Activated CD4-positive, alpha-beta T cell treated with anti-CD3 and anti-CD28 coated beads for 4 hours (primary cell): ENCODE results near the gene LTBP3.

Experiments
- DNase-seq, 2 donors: peaks; one replicate each; pipeline ENCODE4 v3.0.0-alpha.2; 2020

LTBP3 gene

GRCh38 chr11:65558002-65558929 lies at the start of gene LTBP3:
LTBP3 (minus strand) TSS chr11:65558359; CDS start chr11:65557959, 400 bp downstream.
- peak in 1 of 2 donors; percentile 40 for DNase-seq

GRCh38 chr11:65606876-65607613 lies 48.9 kb upstream of the LTBP3 start:
- no peak for DNase-seq

- DNase-seq = no peak
Measured at GRCh38 chr11:65604258-65604657, 46.1 kb upstream of the LTBP3 start.

- no peak for DNase-seq
Measured at GRCh38 chr11:65599955-65600246, 41.7 kb upstream of the LTBP3 start.

- DNase-seq = no peak
Measured at GRCh38 chr11:65599216-65599954, 41.2 kb upstream of the LTBP3 start.

- DNase-seq = no peak
Measured at GRCh38 chr11:65598258-65598699, 40.1 kb upstream of the LTBP3 start.

GRCh38 chr11:65596520-65596919 lies 38.4 kb upstream of the LTBP3 start:
- DNase-seq = no peak

GRCh38 chr11:65595543-65596281 lies 37.6 kb upstream of the LTBP3 start, which contains the start of gene KCNK7:
KCNK7 (minus strand) TSS chr11:65595800; CDS start chr11:65595772, 28 bp downstream.
- no peak for DNase-seq

- no peak for DNase-seq
Measured at GRCh38 chr11:65595131-65595530, 37.0 kb upstream of the LTBP3 start.

- peak in 1 of 2 donors; percentile 51 for DNase-seq
Measured at GRCh38 chr11:65593518-65594414, 35.6 kb upstream of the LTBP3 start.

GRCh38 chr11:65592858-65593517 lies 34.8 kb upstream of the LTBP3 start:
- no peak for DNase-seq

GRCh38 chr11:65591939-65592857 lies 34.0 kb upstream of the LTBP3 start:
- DNase-seq = no peak

- no peak for DNase-seq
Measured at GRCh38 chr11:65590240-65590738, 32.1 kb upstream of the LTBP3 start.

GRCh38 chr11:65589444-65590239 lies 31.5 kb upstream of the LTBP3 start:
- DNase-seq = no peak

- peak; percentile 75 to 76 for DNase-seq
Measured at GRCh38 chr11:65588199-65589054, 30.3 kb upstream of the LTBP3 start.

- no peak for DNase-seq
Measured at GRCh38 chr11:65586676-65587075, 28.5 kb upstream of the LTBP3 start.

GRCh38 chr11:65586247-65586630 lies 28.1 kb upstream of the LTBP3 start:
- DNase-seq = no peak
